Adipose tissue (tissue), 3 donors: ENCODE results near the gene PEX10. TPM values are rescaled to one million over a fixed set of nuclear protein-coding genes. Genes with fewer than 3 reads are reported as not detected.

Source experiments
- H3K27ac ChIP-seq: one replicate; pipeline ENCODE4 v1.5.1; 2013; ENCODE audit warnings: low read depth, low read length
- WGBS, 3 donors: extraction: QIAGEN DNeasy Blood & Tissue Kit; methylation state at CpG; one replicate each; pipeline ENCODE4 v1.1.7; 2013; 5-methylcytosine and 5-hydroxymethylcytosine counted together
- polyA plus RNA-seq, 3 donors: library from polyadenylated mRNA; stranded (reverse); fragments of 200-250 nt; gene quantifications; one replicate each; pipeline ENCODE4 v1.2.3, GENCODE V29; 2013
- donor health status: healthy with polysubstance abuse.
- donor health status: Bipolar disorder and iron deficiency.
- donor health status: healthy.

PEX10 gene
- polyA plus RNA-seq, 3 donors: 13.8 to 30.2 (median 18.8) TPM

DNA sequence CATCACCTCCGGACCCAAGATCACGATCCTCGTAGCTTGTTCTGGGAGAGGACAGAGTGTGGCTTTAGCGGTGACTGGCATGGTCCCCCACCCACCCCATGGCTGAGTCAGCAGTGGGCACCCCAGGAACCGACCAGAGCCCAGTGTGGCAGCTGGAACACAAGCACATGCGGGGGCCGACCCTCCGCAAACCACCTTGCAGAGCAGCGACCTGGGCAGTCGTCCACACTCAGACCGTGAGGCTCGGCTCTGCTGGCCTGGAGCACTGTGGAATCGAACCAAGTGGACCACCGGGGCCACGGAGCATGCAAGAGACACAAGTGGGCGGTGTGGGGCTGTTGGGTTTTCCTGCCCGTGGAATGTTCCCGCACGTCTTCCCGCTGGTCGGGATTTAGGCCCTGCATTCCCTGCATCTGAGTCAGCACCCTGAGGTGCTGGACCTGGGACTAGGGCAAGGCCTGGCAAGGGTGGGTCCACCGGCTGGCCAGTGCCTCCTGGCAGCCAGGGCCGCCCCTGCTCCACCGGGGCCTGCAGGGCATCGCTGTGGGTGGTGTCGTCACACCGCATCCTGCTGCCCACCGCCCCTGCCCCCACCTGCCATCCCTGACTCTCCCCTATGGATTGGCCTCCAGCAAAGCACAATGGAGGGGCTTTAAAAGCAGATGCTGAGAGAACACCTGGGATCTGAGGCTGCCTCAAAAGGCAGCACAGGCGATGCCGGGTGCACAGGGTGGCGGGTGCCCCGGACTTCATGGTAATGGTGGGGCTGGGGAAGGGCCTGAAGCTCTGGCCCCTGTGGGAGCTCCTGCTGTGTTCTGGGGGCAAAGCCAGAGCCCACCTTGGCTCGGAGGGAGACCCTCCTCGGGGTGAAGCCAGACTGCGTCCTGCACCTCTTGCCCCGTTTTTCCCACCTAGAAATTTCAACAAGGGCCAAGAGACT is 39.5 kb downstream of the PEX10 start:
- H3K27ac ChIP-seq: no peak overlapping the region
- WGBS, 3 donors: 92 to 93% (median 92%) methylated on average over 36 of the region's 36 CpGs

DNA sequence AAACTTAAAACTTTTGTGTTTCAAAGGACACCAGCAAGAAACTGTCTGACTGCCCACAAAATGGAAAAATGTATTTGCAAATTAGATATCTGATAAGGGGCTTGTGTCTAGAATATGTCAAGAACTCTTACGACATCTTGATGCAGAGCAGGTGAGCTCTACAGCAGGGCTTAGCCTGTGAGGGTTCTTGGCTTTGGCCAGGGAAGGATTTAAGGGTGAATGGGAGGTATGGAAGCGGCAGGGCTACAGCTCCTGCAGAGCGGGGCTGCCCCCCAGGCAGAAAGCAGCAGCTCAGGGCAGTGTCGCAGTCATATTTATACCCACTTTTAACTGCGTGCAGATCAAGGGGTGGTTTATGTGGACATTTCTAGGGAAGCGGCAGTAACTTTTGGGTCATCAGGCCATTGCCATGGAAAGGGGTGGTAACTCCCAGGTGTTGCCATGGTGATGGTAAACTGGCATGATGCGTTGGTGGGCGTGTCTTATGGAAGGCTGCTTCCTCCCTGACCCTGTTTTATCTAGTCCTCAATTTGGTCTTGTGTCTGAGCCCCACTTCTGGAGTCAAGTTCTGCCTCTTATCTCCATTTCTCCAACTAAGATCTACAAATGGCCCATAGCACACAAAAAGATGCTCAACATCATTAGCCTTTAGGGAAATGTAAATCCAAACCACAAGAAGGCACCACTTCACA is 44.2 kb downstream of the PEX10 start:
- H3K27ac ChIP-seq: no peak overlapping the region
- WGBS, 3 donors: 94% methylated on average over 8 of the region's 8 CpGs

- WGBS, 3 donors: 99 to 100% (median 99%) methylated on average over 2 of the region's 2 CpGs
- no peak overlapping the region for H3K27ac ChIP-seq
Measured at GRCh38 chr1:2363847-2364513, 48.4 kb downstream of the PEX10 start.

DNA sequence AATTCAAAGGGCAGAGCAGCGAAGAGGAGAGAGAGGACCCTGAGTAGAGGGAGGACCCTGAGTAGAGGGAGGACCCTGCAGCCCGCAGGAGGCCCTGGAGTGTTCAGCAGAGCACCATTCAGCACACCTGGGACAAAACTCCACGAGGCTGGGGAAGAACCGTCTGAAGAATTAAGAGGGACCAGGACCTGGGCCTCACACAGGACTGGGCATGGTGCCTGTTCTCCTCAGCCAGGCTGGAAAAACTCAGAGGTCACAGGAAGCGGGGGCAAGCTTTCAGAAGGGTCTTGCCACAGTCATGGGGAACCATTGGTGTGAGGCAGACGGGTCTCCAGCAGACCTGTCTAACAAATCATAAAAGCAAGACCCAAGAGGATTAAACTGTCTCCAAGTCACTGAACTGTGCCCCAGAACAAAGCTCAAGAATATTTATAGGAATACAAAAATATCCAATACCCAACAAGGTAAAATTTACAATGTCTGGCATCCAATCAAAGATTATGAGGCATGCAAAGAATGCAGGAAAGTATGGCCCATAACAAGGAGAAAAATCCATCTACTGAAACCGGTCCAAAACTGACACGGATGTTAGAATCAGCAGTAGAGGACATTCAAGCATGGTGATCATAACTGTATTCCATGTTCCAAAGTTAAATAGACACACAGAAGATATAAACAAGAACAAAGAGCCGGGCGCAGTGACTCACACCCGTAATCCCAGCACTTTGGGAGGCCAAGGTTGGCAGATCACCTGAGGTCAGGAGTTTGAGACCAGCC is 51.6 kb downstream of the PEX10 start:
- 70 to 85% (median 79%) methylated on average over 11 of the region's 11 CpGs for WGBS, 3 donors
- H3K27ac ChIP-seq: no peak overlapping the region

- WGBS, 3 donors: 85 to 92% (median 87%) methylated on average over 24 of the region's 24 CpGs
- H3K27ac ChIP-seq: no peak overlapping the region
Measured at GRCh38 chr1:2358651-2359640, 53.4 kb downstream of the PEX10 start.

- WGBS, 3 donors: 86 to 91% (median 89%) methylated on average over 13 of the region's 13 CpGs
- H3K27ac ChIP-seq: no peak overlapping the region
Measured at GRCh38 chr1:2358072-2358471, 54.3 kb downstream of the PEX10 start.

DNA sequence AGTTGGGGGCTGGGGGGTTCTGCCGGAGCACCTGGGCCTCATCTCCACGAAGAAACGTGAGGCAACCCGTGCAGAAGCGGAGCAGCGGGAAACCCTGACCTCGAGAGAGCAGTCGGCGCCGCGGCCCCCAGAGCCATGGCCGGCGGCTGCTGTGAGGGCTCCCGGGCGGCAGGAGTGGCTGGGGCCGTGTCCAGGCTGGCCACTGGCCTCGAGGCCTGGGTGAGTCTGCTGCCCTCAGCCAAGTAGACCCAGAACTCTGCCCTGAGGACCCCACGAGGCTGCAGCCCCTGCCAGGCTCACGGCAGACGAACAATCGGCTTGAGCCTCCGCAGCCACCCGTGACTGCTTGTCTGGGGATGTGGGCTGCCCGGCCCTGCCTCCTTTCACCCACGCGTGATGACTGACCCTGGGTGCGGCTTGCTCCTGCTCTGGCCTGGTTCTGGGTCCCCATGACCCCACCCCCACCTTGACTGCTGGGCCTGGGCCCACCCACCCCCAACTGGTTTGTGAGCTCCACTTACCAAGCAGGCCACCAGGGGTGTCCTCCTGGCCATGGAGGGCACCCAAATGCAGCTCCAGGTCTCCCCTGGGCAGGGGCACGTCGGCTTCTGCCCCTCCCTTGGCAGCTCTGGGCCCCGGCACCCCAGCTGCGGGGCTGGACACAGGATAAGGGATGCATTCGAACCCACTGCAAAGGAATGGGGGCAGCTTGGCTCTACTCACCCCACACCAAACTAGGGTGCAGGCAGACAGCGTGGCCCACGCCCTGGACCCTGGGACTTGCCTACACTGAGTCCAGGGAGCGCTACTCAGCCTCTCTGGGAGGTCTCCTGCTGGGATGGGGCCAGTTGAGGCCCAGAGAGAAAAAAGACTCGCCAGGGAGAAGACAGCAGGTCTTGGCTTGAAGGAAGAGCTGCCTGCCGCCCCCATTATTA is 55.2 kb downstream of the PEX10 start:
- no peak overlapping the region for H3K27ac ChIP-seq
- 86 to 91% (median 88%) methylated on average over 37 of the region's 37 CpGs for WGBS, 3 donors

DNA sequence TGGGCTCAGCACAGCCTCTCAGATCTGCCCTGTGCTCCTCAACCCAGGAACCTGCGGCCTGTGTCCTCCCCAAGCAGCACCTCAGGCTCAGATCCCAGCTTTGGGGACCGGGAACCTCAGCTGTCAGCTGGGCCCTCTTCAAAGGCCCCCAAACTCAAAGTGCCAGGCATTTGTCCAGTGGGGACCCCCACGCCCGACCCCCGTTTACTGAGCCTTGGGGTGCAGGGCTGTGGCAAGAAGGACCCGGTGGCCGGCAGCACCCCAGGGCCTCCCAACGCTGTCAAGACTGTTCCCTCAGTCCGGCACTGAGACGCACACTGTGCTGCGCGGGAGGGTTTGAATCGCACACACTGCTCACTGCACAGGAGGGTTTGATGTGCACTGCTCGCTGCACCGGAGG is 56.0 kb downstream of the PEX10 start:
- 89 to 94% (median 92%) methylated on average over 15 of the region's 15 CpGs for WGBS, 3 donors
- no peak overlapping the region for H3K27ac ChIP-seq

GRCh38 chr1:2355373-2356261 is 56.7 kb downstream of the PEX10 start:
- WGBS, 3 donors: 83 to 89% (median 87%) methylated on average over 28 of the region's 28 CpGs
- H3K27ac ChIP-seq: no peak overlapping the region

DNA sequence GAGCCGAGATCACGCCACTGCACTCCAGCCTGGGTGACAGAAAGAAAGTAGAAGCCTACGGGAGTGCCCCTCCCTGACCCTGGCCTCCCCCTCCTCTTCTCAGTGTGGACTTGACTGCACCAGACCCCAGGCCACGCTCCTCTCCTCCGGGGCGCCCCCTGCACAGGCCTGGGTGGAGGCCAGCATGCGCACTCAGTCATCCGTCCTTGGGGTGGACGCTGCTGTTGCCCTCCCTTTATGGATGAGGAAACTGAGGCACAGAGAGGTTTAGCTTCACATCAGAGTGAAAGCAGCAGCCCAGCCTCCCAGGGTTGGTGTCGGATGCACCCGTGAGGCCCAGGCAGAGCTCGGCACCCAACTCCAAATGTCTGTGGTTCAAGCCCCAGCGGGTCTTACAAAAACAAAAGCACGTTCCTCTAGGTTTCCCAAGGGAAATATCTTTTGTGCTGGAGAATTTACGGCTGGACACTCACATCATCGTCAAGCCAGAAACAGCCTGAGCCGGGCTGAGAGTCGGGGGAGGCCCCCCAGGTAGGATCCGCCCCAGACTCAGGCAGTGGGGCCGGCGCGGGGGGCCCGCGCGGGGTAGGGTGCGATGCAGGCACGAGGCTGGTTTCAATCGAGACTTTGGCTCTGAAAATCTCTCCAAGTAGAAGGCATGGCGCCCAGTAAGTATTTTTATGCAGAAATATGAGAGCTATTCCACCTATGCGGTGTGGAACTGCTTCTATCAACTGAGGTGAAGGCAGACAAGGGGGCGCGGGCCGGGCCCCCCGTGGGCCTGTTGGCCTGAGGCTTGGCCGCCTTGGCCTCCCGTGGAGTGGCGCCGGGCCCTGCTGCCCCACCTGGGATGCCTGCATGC is 57.6 kb downstream of the PEX10 start:
- WGBS, 3 donors: 82 to 87% (median 83%) methylated on average over 37 to 38 of the region's 38 CpGs
- no peak overlapping the region for H3K27ac ChIP-seq

Other genes with a start within 250 kb of the PEX10 start
- 10 to 100 TPM; 30.4 to 69.3 (median 62.6) TPM for gene FAAP20, start 217.8 kb downstream of the PEX10 start, polyA plus RNA-seq
- gene SKI, start 184.2 kb downstream of the PEX10 start, polyA plus RNA-seq: 10 to 100 TPM in 2 of 3 donors, 1 to 10 TPM in 1; 9.5 to 69.2 (median 36.3) TPM
- 1 to 10 TPM; 3.1 to 5.3 (median 3.2) TPM for gene MORN1, start 21.0 kb downstream of the PEX10 start, polyA plus RNA-seq
- 10 to 100 TPM; 54.8 to 89.2 (median 59.0) TPM for gene RER1, start 20.7 kb downstream of the PEX10 start, polyA plus RNA-seq
- 1 to 10 TPM in 1 of 3 donors, under 1 TPM in 2; 0.45 to 2.2 (median 0.62) TPM for gene PLCH2, start 63.7 kb upstream of the PEX10 start, polyA plus RNA-seq
- gene PANK4, start 114.0 kb upstream of the PEX10 start, polyA plus RNA-seq: 10 to 100 TPM in 2 of 3 donors, 1 to 10 TPM in 1; 8.9 to 14.5 (median 10.8) TPM
- gene HES5, start 117.7 kb upstream of the PEX10 start, polyA plus RNA-seq: under 1 TPM in 2 of 3 donors, not detected in 1; 0.10 to 0.15 TPM
- gene TNFRSF14, start 143.8 kb upstream of the PEX10 start, polyA plus RNA-seq: 10 to 100 TPM; 21.8 to 92.2 (median 46.4) TPM
- 1 to 10 TPM; 6.5 to 9.8 (median 8.5) TPM for gene PRXL2B, start 174.2 kb upstream of the PEX10 start, polyA plus RNA-seq
- gene MMEL1, start 220.5 kb upstream of the PEX10 start, polyA plus RNA-seq: 1 to 10 TPM; 3.0 to 7.0 (median 3.8) TPM